Left lung (tissue), 10 donors: Measurements from ENCODE around the gene ABHD2. TPM values are rescaled to one million over a fixed set of nuclear protein-coding genes. Genes with fewer than 3 reads are reported as not detected.
A peak's percentile ranks its signal among the peaks of the same experiment; 100 is the strongest.
"Not testable (repeated sequence)": the region's sequence is repeated elsewhere in the genome, so short reads cannot be mapped to it uniquely, and the experiment has no call there.

ENCODE experiments used
- ATAC-seq: fragments of 200-7000 bp; cut with Tn5 transposase; one replicate; pipeline ENCODE4 v1.9.1; 2020; ENCODE audit warnings: moderate library complexity
- DNase-seq, 4 donors: peaks; one replicate each; pipeline ENCODE4 v3.0.0-alpha.2; 2013 to 2020
- H3K27ac ChIP-seq, 2 donors: fragments of 200-600 bp; sonication (generic) in 1 of 2; one replicate each; pipeline versions ENCODE4 v1.5.0 to v1.8.0; 2020 to 2021
- H3K27me3 ChIP-seq, 2 donors: fragments of 200-600 bp; sonication (generic) in 1 of 2; one replicate each; pipeline versions ENCODE4 v1.5.0 to v1.8.0; 2020 to 2021
- H3K36me3 ChIP-seq, 2 donors: fragments of 200-600 bp; sonication (generic) in 1 of 2; one replicate each; pipeline versions ENCODE4 v1.5.0 to v1.8.0; 2020 to 2021
- H3K4me1 ChIP-seq, 2 donors: fragments of 200-600 bp; one replicate each; pipeline ENCODE4 v1.8.0; 2021
- H3K4me3 ChIP-seq, 2 donors: fragments of 200-600 bp; sonication (generic) in 1 of 2; one replicate each; pipeline versions ENCODE4 v1.5.0 to v1.8.0; 2020 to 2021; ENCODE audit warnings: mild to moderate bottlenecking in 1 of 2
- H3K9me3 ChIP-seq, 2 donors: fragments of 200-600 bp; sonication (generic) in 1 of 2; one replicate each; pipeline versions ENCODE4 v1.5.0 to v1.8.0; 2020 to 2021
- CTCF ChIP-seq, 2 donors: fragments of 200-600 bp; sonication (generic) in 1 of 2; IDR thresholded peaks; one replicate each; pipeline versions ENCODE4 v1.5.0 to v1.8.0; 2021; ENCODE audit warnings: antibody characterized with exemption in 2 of 2
- intact Hi-C, 2 donors: fragments of 100-400 bp; cut with DNase I; formaldehyde crosslinking; loops; one replicate each; pipeline versions ENCODE4 v1.11.2 to v1.14.2; 2022
- polyA plus RNA-seq, 6 donors: library from polyadenylated mRNA; unstranded; fragments of 120-200 nt; gene quantifications; one replicate each; pipeline ENCODE4 v1.2.1, GENCODE V29; 2013; ENCODE audit not compliant: insufficient read length in 6 of 6
- total RNA-seq, 2 donors: library from RNA; stranded (reverse); fragmentation: NEBNext Ultra II Directional; extraction: Animal tissue kit (Norgen Biotek cat#: 25700); gene quantifications; one replicate each; pipeline ENCODE4 v1.2.1, GENCODE V29; 2021
- donor health status: DM: no; HTN: yes; CAD: no.
- donor health status: DM: no; HTN: no; CAD: no.

Gene ABHD2
- total and polyA plus RNA-seq, 8 donors = 35.4 to 231 (median 46.9) TPM

DNA sequence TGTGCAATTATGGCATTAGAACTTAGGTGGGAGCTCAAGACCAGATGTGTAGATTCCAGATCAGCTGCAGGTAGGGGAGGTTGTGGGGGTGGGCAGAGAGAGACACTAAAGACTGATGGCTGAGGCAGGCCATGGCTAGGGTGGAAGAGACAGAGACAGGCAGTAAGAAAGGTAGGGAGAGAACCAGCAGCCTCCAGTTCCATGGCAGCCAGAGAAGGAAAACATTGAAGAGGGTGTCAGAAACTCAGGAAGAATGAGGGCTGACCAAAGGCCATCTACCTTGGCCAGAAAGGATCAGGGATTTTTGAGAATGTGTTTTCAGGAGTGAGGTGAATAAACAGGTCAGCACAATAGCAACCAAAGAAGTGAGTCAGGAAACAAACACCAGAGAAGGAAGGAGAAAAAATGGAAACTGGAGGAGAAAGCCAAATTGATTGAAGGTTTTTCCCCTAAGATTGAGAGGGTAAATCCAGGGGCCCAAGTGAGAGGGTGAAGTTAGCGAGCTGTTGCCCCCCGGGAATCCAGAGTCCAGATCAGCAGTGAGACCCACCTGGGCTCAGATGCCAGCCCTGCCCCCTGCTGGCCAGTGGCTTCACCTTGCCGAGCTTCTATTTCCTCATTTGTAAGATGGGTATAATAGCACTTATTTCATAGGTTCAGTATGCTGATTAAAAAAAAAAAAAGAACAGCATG lies 41.0 kb downstream of the ABHD2 start:
- intact Hi-C loops = no loop called here
- DNase-seq (peak in 1 of 4 donors; percentile 81), ATAC-seq (peak; percentile 35)
- Histone ChIP-seq H3K27me3 (no peaks in the 10 kb centered on the region), H3K36me3 (peaks cover 0 to 27% of the 10 kb centered on the region in 2 donors), H3K9me3 (no peaks in the 10 kb centered on the region), H3K4me1 (peaks cover 9 to 70% of the 10 kb centered on the region in 2 donors), H3K4me3 (no peak overlapping the region), H3K27ac (peak overlapping the region; percentile 58 to 87)
- peak; percentile 58 to 60 for TF ChIP-seq CTCF (IDR thresholded peaks at IDR 0.05)

DNA sequence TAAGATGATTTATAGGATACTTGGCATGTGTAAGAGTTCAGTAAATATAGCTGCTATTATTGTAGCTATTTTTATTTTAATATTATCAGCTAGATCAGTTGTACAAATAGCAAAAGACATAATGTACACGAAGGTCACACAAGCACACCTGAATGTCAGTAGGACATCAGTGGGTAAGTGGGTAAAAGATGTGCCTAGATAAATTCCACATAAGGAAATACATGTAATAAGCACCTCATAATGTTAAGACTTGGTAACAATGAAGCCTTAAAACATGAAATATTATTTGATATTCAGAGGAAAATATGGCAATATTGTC lies 41.5 kb downstream of the ABHD2 start:
- TF ChIP-seq CTCF (IDR thresholded peaks at IDR 0.05) = no peak
- Histone ChIP-seq H3K9me3 (no peaks in the 10 kb centered on the region), H3K4me1 (peaks cover 9 to 76% of the 10 kb centered on the region in 2 donors), H3K27ac (peak overlapping the region; percentile 58 to 87), H3K36me3 (peaks cover 0 to 24% of the 10 kb centered on the region in 2 donors), H3K27me3 (no peaks in the 10 kb centered on the region), H3K4me3 (no peak overlapping the region)
- intact Hi-C loops = no loop called here
- DNase-seq (no peak), ATAC-seq (no peak)

- Histone ChIP-seq H3K27me3 (no peaks in the 10 kb centered on the region), H3K4me1 (peaks cover 9 to 76% of the 10 kb centered on the region in 2 donors), H3K36me3 (peaks cover 0 to 24% of the 10 kb centered on the region in 2 donors), H3K27ac (peak overlapping the region; percentile 58 to 87), H3K4me3 (no peak overlapping the region), H3K9me3 (no peaks in the 10 kb centered on the region)
- intact Hi-C loops = no loop called here
- DNase-seq = no peak
- ATAC-seq = no peak
- no peak for TF ChIP-seq CTCF (IDR thresholded peaks at IDR 0.05)
Observed at GRCh38 chr15:89130201-89130600, 41.9 kb downstream of the ABHD2 start.

GRCh38 chr15:89131731-89132130 lies 43.5 kb downstream of the ABHD2 start:
- no peaks in the 10 kb centered on the region for H3K9me3 ChIP-seq
- ATAC-seq (no peak), DNase-seq (no peak)
- peaks cover 9 to 90% of the 10 kb centered on the region in 2 donors for H3K4me1 ChIP-seq
- peaks cover 0 to 14% of the 10 kb centered on the region in 2 donors for H3K36me3 ChIP-seq
- no peak overlapping the region for H3K4me3 ChIP-seq
- TF ChIP-seq CTCF (IDR thresholded peaks at IDR 0.05) = no peak
- no peaks in the 10 kb centered on the region for H3K27me3 ChIP-seq
- intact Hi-C loops = no loop called here
- peak overlapping the region in 1 of 2 donors; percentile 87 for H3K27ac ChIP-seq

GRCh38 chr15:89132611-89133507 lies 44.6 kb downstream of the ABHD2 start:
- H3K4me3 ChIP-seq = no peak overlapping the region
- TF ChIP-seq CTCF (IDR thresholded peaks at IDR 0.05) = no peak
- DNase-seq (peak in 1 of 4 donors; percentile 63), ATAC-seq (peak; percentile 55)
- peaks cover 16 to 100% of the 10 kb centered on the region in 2 donors for H3K4me1 ChIP-seq
- no peaks in the 10 kb centered on the region for H3K9me3 ChIP-seq
- intact Hi-C loops = no loop called here
- H3K27ac ChIP-seq = peak overlapping the region; percentile 49 to 87
- H3K27me3 ChIP-seq = no peaks in the 10 kb centered on the region
- peaks cover 0 to 15% of the 10 kb centered on the region in 2 donors for H3K36me3 ChIP-seq

DNA sequence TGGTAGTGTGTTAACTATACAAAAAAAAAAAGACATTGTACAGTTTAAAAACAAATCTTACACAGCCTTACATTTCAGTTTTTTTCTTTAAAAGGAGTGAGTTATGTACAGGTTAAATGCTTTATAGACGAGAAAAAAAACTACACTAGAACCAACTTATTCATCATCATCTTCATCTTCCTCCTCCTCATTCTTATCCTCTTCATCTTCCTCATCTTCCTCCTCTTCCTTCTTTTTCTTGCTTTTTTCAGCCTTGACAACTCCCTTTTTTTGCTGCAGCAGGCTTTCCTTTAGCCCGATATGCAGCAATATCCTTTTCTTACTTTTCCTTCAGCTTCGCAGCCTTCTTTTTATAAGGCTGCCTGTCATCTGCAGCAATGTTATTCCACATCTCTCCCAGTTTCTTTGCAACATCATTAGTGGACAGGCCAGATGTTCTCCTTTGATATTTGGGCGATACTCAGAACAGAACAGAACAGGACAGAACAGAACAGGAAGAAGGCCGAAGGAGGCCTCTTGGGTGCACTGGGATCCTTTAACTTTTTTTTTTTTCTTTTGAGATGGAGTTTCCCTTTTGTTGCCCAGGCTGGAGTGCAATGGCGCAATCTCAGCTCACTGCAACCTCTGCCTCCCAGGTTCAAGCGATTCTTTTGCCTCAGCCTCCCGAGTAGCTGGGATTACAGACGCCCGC lies 47.3 kb downstream of the ABHD2 start:
- ATAC-seq, H3K4me3 ChIP-seq, H3K9me3 ChIP-seq, intact Hi-C loops, DNase-seq, H3K27me3 ChIP-seq: not testable (repeated sequence)
- Histone ChIP-seq H3K36me3 (peaks cover 0 to 11% of the 10 kb centered on the region in 2 donors), H3K27ac (peak overlapping the region in 1 of 2 donors; percentile 87), H3K4me1 (peaks cover 23 to 99% of the 10 kb centered on the region in 2 donors)
